BLaER1 treated with 17β-estradiol and CSF1 and Interleukin-3, amounts not matched to agents 10 nM and 100 nM (cell line): Measurements from ENCODE around the gene PLD1.

Experiments used
- H3K27ac ChIP-seq, 11 experiments: shearing (Covaris generic); formaldehyde crosslinking; 2 replicates each; pipeline ENCODE4 v1.8.1; 2022
- H3K27me3 ChIP-seq, 11 experiments: shearing (Covaris generic); formaldehyde crosslinking; 2 replicates each; pipeline ENCODE4 v1.8.1; 2022
- H3K36me3 ChIP-seq, 11 experiments: shearing (Covaris generic); formaldehyde crosslinking; 2 replicates each; pipeline ENCODE4 v1.8.1; 2022
- H3K4me1 ChIP-seq, 10 experiments: shearing (Covaris generic); formaldehyde crosslinking; 2 replicates each; pipeline ENCODE4 v1.8.1; 2022
- H3K4me2 ChIP-seq, 11 experiments: shearing (Covaris generic); formaldehyde crosslinking; 2 replicates each; pipeline ENCODE4 v1.8.1; 2022
- H3K4me3 ChIP-seq, 10 experiments: shearing (Covaris generic); formaldehyde crosslinking; 2 replicates each; pipeline ENCODE4 v1.8.1; 2022
- H3K9ac ChIP-seq, 11 experiments: shearing (Covaris generic); formaldehyde crosslinking; 2 replicates each; pipeline ENCODE4 v1.8.1; 2022
- H3K9me3 ChIP-seq, 11 experiments: shearing (Covaris generic); formaldehyde crosslinking; replicated peaks in 1 of 11; 2 replicates each; pipeline ENCODE4 v1.8.1; 2022
- H4K20me1 ChIP-seq, 11 experiments: shearing (Covaris generic); formaldehyde crosslinking; 2 replicates each; pipeline ENCODE4 v1.8.1; 2022
- Cebpa-rat ChIP-seq, 11 experiments: shearing (Covaris generic); IDR thresholded peaks; 2 replicates each; pipeline ENCODE4 v1.8.1; 2022

PLD1 gene

DNA sequence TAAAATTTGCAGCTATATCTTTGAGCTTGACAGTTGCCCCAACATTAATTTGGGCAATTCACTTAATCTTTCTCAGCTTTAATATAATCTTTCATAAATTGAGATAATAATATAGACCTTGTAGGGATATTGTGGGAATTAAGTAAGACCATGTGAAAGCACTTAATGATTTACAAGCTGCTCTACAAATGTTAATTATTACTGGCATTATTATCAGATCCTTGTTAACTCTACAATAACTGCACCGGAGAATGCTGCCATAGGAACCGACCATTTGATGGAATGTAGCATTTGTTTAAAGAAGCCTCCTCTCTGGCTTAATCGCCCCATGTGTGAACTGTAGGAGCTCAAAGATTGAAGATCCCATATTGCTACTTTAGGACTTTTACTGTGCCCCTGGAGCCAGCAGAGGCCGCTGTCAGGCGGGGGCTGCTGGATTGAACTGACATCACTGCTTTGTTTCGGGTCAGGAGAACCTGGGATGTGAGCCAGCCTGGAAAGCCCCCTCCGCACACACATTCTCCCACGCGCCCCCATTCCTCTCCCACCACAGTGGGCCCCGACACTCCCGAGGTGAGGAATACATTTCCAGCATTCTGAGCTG is 195.9 kb downstream of the PLD1 start:
- Histone ChIP-seq H3K27ac (no peak overlapping the region), H3K4me3 (no peak overlapping the region)

DNA sequence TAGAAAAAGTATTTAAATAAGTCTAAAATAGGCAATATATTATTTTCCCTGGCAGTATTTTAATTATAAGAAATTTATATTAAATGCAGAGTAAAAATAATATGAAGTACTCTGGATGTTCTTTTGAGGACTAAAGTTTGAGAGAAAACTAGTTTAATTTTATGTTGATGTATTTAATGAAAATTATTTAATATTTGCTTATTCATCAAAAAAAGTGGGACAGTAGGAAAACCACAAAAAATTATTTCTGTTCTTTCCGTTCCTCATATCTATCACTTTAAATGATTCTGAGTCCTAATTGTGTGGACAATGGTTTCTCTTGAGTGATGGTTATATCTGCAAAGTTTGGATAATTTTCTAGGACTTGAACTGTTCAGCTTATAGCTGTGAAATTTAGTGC is 202.8 kb downstream of the PLD1 start:
- Histone ChIP-seq H3K27me3 (no peaks in the 10 kb centered on the region), H4K20me1 (no peaks in the 10 kb centered on the region), H3K27ac (no peak overlapping the region), H3K4me2 (no peak overlapping the region; a peak in 1 of 22 replicates), H3K4me1 (no peaks in the 10 kb centered on the region; a peak in 1 of 20 replicates), H3K9ac (no peak overlapping the region), H3K9me3 (no peaks in the 10 kb centered on the region), H3K4me3 (no peak overlapping the region), H3K36me3 (peaks cover 0 to 53% (median 0%) of the 10 kb centered on the region in 11 experiments; a peak in 5 of 22 replicates)
- TF ChIP-seq Cebpa-rat (IDR thresholded peaks at IDR 0.05): no peak

More for the DNA sequence above, 195.9 kb downstream of the PLD1 start:
- TF ChIP-seq Cebpa-rat (IDR thresholded peaks at IDR 0.05): no peak
- H4K20me1 ChIP-seq: no peaks in the 10 kb centered on the region
- no peak overlapping the region for H3K4me2 ChIP-seq
- H3K9ac ChIP-seq: no peak overlapping the region
- peaks cover 0 to 63% (median 0%) of the 10 kb centered on the region in 11 experiments; a peak in 5 of 22 replicates for H3K36me3 ChIP-seq
- H3K9me3 ChIP-seq: no peaks in the 10 kb centered on the region
- no peaks in the 10 kb centered on the region for H3K27me3 ChIP-seq
- no peaks in the 10 kb centered on the region for H3K4me1 ChIP-seq

- H3K9ac ChIP-seq: no peak overlapping the region
- no peaks in the 10 kb centered on the region; a peak in 1 of 20 replicates for H3K4me1 ChIP-seq
- no peaks in the 10 kb centered on the region for H3K9me3 ChIP-seq
- no peak for TF ChIP-seq Cebpa-rat (IDR thresholded peaks at IDR 0.05)
- no peak overlapping the region for H3K4me3 ChIP-seq
- H3K27me3 ChIP-seq: no peaks in the 10 kb centered on the region
- no peak overlapping the region for H3K27ac ChIP-seq
- no peak overlapping the region for H3K4me2 ChIP-seq
- peaks cover 0 to 52% (median 0%) of the 10 kb centered on the region in 11 experiments; a peak in 4 of 22 replicates for H3K36me3 ChIP-seq
- H4K20me1 ChIP-seq: no peaks in the 10 kb centered on the region
Measured at GRCh38 chr3:171606151-171606751, 204.0 kb downstream of the PLD1 start.

- no peak overlapping the region for H3K4me2 ChIP-seq
- no peak overlapping the region for H3K27ac ChIP-seq
- H3K4me3 ChIP-seq: no peak overlapping the region
- H4K20me1 ChIP-seq: no peaks in the 10 kb centered on the region
- no peaks in the 10 kb centered on the region; a peak in 1 of 20 replicates for H3K4me1 ChIP-seq
- no peaks in the 10 kb centered on the region for H3K9me3 ChIP-seq
- H3K36me3 ChIP-seq: peaks cover 0 to 44% (median 0%) of the 10 kb centered on the region in 11 experiments; a peak in 4 of 22 replicates
- peak in 5 of 11 experiments; percentile 10 to 66 (median 44); a peak in 4 of 22 replicates for TF ChIP-seq Cebpa-rat (IDR thresholded peaks at IDR 0.05)
- no peaks in the 10 kb centered on the region for H3K27me3 ChIP-seq
- no peak overlapping the region for H3K9ac ChIP-seq
Measured at GRCh38 chr3:171604370-171604769, 205.9 kb downstream of the PLD1 start.

DNA sequence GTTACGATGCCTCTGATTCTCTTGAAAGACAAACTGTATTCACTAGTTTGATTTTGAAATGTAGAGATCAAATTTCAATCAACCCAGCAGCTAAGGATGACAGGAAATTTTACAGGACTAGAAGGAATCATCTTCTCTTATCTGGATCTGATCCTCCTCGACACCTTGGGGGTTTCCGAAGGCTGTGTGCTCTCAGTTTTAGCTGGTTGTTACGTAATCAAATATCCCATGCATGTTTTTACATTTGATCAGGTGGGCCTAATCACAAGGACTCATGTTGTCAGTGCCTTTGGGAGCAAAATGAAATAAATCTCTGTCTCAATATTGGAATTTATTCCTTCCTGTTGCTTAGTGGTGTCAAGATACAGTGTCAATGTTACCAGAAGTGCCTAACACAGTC is 208.2 kb downstream of the PLD1 start:
- Histone ChIP-seq H3K9me3 (no peaks in the 10 kb centered on the region), H3K9ac (no peak overlapping the region), H3K4me1 (no peaks in the 10 kb centered on the region), H3K4me2 (no peak overlapping the region), H3K27ac (no peak overlapping the region), H3K36me3 (peaks cover 0 to 44% (median 0%) of the 10 kb centered on the region in 11 experiments; a peak in 4 of 22 replicates), H3K4me3 (no peak overlapping the region), H4K20me1 (no peaks in the 10 kb centered on the region), H3K27me3 (no peaks in the 10 kb centered on the region)
- TF ChIP-seq Cebpa-rat (IDR thresholded peaks at IDR 0.05): peak in 4 of 11 experiments; percentile 28 to 73 (median 37); a peak in 5 of 22 replicates

DNA sequence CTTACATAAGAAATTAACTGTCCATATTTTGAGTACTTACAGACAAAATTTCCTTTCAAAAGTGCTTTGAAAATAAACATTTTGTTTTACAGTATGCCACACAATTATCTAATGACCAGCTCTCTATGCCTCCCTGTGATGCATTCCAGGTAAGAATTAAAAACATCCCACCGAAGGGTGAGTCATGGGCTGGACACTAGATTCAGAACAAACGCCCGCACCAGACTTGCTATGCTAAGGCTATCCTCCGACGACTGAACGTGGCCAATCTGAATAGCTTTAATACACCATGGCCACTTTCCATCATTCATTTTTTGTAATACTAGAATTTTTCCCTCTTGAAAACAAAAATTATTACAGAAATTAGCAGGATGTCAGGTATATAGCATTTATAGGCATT is 210.3 kb downstream of the PLD1 start:
- no peak for TF ChIP-seq Cebpa-rat (IDR thresholded peaks at IDR 0.05)
- Histone ChIP-seq H3K9ac (no peak overlapping the region), H3K27me3 (no peaks in the 10 kb centered on the region), H3K4me3 (no peak overlapping the region), H3K36me3 (peaks cover 0 to 35% (median 0%) of the 10 kb centered on the region in 11 experiments; a peak in 4 of 22 replicates), H3K4me2 (no peak overlapping the region), H3K4me1 (no peaks in the 10 kb centered on the region), H4K20me1 (no peaks in the 10 kb centered on the region), H3K27ac (no peak overlapping the region), H3K9me3 (no peaks in the 10 kb centered on the region)

GRCh38 chr3:171598990-171599389 is 211.3 kb downstream of the PLD1 start:
- no peaks in the 10 kb centered on the region for H3K4me1 ChIP-seq
- no peaks in the 10 kb centered on the region for H3K9me3 ChIP-seq
- no peaks in the 10 kb centered on the region for H3K27me3 ChIP-seq
- H3K9ac ChIP-seq: no peak overlapping the region
- H3K4me3 ChIP-seq: no peak overlapping the region
- H3K4me2 ChIP-seq: no peak overlapping the region
- no peak for TF ChIP-seq Cebpa-rat (IDR thresholded peaks at IDR 0.05)
- no peaks in the 10 kb centered on the region for H4K20me1 ChIP-seq
- no peak overlapping the region for H3K27ac ChIP-seq
- peaks cover 0 to 26% (median 0%) of the 10 kb centered on the region in 11 experiments; a peak in 4 of 22 replicates for H3K36me3 ChIP-seq

DNA sequence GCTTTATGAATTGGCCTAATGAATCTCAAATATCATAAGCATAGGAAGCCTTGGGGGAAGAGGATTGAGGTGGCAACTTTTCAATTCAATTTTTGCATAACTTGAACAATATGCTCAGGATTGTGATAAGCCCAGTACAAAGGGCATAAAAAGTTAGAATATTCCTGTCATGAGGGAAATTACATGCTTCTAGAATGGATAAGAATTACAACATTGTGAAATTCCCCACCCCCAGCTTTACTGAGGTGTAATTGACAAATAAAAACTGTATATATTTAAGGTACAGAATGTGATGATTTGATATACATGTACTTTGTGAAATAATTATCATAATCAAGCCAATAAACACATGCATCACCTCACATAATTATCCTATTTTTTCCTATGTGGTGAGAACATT is 217.5 kb downstream of the PLD1 start:
- no peak overlapping the region for H3K4me2 ChIP-seq
- H4K20me1 ChIP-seq: no peaks in the 10 kb centered on the region

GRCh38 chr3:171591070-171591469 is 219.2 kb downstream of the PLD1 start:
- Histone ChIP-seq H3K9ac (no peak overlapping the region), H3K27ac (no peak overlapping the region), H3K4me2 (no peak overlapping the region), H3K27me3 (no peaks in the 10 kb centered on the region), H3K36me3 (no peaks in the 10 kb centered on the region), H3K4me1 (no peaks in the 10 kb centered on the region), H4K20me1 (no peaks in the 10 kb centered on the region), H3K4me3 (no peak overlapping the region), H3K9me3 (no peaks in the 10 kb centered on the region)
- no peak for TF ChIP-seq Cebpa-rat (IDR thresholded peaks at IDR 0.05)

More for the DNA sequence above, 217.5 kb downstream of the PLD1 start:
- Histone ChIP-seq H3K9me3 (no peaks in the 10 kb centered on the region), H3K4me3 (no peak overlapping the region), H3K9ac (no peak overlapping the region), H3K27ac (no peak overlapping the region), H3K27me3 (no peaks in the 10 kb centered on the region), H3K4me1 (no peaks in the 10 kb centered on the region), H3K36me3 (no peaks in the 10 kb centered on the region)
- no peak for TF ChIP-seq Cebpa-rat (IDR thresholded peaks at IDR 0.05)

DNA sequence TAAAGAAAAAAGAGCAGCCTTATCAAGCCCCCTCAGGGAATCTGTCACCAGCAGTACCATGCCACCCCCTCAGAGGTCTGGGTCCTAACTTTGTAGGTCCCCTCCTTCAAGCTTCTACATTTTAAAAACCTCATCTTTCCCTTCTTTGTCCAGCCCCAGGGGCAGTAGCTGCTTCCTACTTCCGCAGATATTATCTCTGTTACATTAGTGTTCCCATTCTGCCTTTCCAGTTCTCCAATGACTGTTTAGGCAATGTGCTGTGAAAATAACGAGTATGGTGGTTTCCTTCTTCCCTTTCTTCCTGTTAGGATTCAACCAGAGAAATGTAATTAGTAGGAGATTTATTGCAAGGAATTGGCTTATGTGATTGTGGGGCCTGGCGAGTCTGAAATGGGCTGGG is 224.0 kb downstream of the PLD1 start:
- H3K27me3 ChIP-seq: no peaks in the 10 kb centered on the region
- H3K27ac ChIP-seq: no peak overlapping the region
- H3K4me1 ChIP-seq: no peaks in the 10 kb centered on the region
- no peak overlapping the region for H3K4me3 ChIP-seq
- no peaks in the 10 kb centered on the region for H3K36me3 ChIP-seq
- H4K20me1 ChIP-seq: no peaks in the 10 kb centered on the region
- no peak overlapping the region for H3K9ac ChIP-seq
- H3K4me2 ChIP-seq: no peak overlapping the region
- no peak for TF ChIP-seq Cebpa-rat (IDR thresholded peaks at IDR 0.05)
- no peaks in the 10 kb centered on the region for H3K9me3 ChIP-seq
